Activated naive CD4-positive, alpha-beta T cell treated with anti-CD3 and anti-CD28 coated beads, Interleukin-2, amount 50 U/mL, for 72 hours (primary cell): ENCODE measurements around the gene ANKFN1. TPM values are rescaled to one million over a fixed set of nuclear protein-coding genes. Genes with fewer than 3 reads are reported as not detected.

Experiments used
- ATAC-seq, 2 donors: fragments of 150-1000 bp; cut with Tn5 transposase; 2 replicates each; pipeline ENCODE4 v1.10.0; 2021; ENCODE audit warnings: mild to moderate bottlenecking in 2 of 2, moderate library complexity in 2 of 2
- DNase-seq, 2 donors: peaks; one replicate each; pipeline ENCODE4 v3.0.0; 2021 to 2022; ENCODE audit warnings: low spot score in 2 of 2
- H3K27ac Mint-ChIP-seq, 2 donors: one replicate each; pipeline ENCODE4 v1.8.0; 2022; ENCODE audit warnings: mild to moderate bottlenecking in 2 of 2, mixed read lengths in 2 of 2
- H3K36me3 Mint-ChIP-seq, 2 donors: one replicate each; pipeline ENCODE4 v1.8.0; 2022; ENCODE audit warnings: mixed read lengths in 2 of 2
- H3K9me3 Mint-ChIP-seq, 2 donors: one replicate each; pipeline ENCODE4 v1.8.0; 2022; ENCODE audit warnings: mixed read lengths in 2 of 2
- total RNA-seq, 2 donors: library from RNA; stranded (reverse); gene quantifications; one replicate each; pipeline ENCODE4 v1.2.3, GENCODE V29; 2022

The ANKFN1 gene
- total RNA-seq, 2 donors from 2014 or later: not detected

DNA sequence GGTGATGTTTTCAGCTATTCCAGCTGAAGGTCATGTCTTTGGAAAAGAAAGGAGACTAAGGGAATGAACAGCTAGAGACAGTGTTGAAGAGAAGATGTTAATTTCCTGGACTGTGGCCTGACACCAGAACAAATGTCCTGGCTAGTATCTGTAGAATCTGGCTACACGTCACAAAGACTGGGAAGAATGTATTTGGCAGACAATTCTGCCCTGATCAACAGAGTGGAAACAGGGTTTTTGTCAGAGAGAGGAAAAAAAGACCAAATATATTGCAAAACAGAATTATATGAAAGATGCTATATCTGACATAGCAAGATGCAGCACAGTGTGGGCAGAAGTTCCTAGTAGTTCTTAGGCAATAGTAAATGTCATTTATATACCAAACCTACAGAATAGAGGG is 17.0 kb upstream of the ANKFN1 start:
- ATAC-seq (no peak), DNase-seq (no peak)
- Mint-ChIP-seq H3K9me3 (no peaks in the 10 kb centered on the region), H3K27ac (no peak overlapping the region), H3K36me3 (no peaks in the 10 kb centered on the region)

DNA sequence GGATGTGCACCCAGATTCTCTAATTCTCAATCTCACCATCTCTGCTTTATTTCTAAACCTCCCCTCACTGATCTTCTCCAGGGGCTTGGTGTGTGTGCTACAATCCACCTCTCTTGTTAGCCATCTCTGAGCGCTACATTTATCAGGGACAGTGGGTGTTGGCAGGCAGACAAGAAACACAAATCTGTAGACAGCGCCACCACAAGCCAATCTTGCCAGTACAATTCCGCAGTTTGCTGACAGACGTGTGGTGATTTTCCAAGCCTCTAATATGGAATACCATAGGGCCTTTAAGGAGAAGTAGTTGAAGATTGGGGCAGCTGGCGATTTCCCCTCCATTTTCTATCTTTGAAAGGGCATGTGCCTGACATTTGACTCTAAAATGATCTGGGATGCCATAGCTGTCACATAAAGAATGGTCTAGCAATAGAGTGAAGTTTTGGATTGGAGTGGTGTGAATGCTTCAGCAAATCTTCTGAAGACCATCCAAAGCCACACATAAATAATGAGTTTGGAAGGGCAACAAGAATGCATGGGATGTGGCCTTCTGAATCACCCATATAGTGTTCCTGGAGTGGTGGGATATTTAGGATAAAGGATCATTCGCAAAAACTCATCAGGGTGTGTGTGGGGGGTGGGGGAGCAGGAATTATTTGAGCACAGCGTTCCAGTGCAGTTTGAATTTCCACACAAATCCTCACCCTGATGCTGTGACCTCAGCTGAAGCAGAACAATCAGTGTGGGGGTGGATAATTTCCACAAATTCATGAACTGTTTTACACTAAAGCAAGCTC is 12.0 kb upstream of the ANKFN1 start:
- DNase-seq (no peak), ATAC-seq (no peak)
- no peaks in the 10 kb centered on the region for H3K36me3 Mint-ChIP-seq
- H3K9me3 Mint-ChIP-seq: no peaks in the 10 kb centered on the region
- H3K27ac Mint-ChIP-seq: no peak overlapping the region

DNA sequence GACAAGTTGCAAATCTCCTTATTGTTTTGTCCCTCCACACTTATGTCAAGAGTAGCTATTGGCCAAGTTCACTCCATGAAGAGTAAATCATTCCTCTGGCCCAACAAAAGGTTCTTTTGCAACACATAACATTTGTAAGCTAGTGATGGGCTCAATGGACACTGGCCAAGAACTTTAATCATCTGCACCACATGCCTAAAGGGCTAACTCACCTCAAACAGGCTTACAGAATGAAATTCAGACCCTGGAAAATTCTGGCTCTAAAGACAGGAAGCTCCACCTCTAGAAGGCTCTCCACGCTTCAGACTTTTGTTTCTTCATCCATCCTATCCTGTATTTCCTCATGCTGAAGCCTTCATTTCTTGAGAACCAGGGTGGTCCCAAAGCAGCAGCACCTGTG is 10.9 kb upstream of the ANKFN1 start:
- DNase-seq (no peak), ATAC-seq (no peak)
- Mint-ChIP-seq H3K36me3 (no peaks in the 10 kb centered on the region), H3K27ac (no peak overlapping the region), H3K9me3 (no peaks in the 10 kb centered on the region)

DNA sequence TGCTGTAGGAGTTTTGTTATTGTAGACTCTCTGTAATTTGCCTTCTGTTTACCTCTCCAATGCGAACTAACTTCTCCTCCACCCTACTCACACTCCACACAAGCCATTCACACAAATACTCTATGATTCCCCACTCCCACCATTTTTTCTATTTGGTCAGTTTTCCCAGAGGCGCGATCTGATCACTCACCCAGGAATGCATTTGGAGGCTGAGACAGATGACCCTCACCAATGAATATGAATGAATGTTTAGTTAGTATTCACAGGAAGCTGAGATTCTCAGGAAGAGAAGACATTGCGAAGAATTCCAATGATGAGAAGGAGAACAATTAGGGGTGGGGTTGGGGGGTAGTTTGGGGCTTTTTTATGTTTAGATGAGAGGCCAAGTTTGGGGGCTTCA is 10.5 kb upstream of the ANKFN1 start:
- Mint-ChIP-seq H3K36me3 (no peaks in the 10 kb centered on the region), H3K27ac (no peak overlapping the region), H3K9me3 (no peaks in the 10 kb centered on the region)
- DNase-seq (no peak), ATAC-seq (no peak)

DNA sequence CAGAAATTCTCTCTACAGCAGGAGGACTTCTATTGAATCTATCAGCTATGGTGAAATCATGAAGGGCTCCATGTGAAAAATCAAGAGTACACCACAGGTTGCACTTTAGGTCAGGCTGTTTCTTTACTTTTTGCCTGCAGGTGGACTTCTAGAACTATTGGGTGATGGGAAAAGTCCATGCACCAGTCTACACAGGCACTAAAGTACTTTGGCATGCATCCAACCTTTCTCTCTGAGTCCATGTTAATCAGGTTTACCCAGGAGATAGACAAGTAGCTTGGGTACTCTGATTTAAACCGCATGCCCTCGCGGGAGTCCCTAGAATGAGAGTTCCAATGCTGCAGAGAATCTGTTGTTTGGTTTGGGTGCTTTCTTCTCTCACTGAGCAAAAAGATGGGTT is 9.1 kb upstream of the ANKFN1 start:
- no peak for ATAC-seq
- H3K9me3 Mint-ChIP-seq: no peaks in the 10 kb centered on the region

DNA sequence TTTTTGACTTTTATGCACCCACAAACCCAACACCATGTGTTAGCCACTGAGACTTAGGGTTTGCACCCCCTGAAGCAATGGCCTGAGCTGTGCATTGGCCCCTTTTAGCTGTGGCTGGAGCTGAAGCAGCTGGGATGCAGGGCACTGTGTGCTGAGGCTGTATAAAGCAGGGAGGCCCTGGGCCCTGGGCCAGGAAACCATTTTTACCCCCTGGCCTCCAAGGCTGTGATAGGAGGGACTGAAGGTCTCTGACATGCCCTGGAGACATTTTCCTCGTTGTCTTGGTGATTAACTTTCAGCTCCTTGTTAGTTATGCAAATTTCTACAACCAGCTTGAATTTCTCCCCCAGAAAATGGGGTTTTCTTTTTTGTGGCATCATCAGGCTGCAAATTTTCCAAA is 6.7 kb upstream of the ANKFN1 start:
- no peaks in the 10 kb centered on the region for H3K36me3 Mint-ChIP-seq
- no peaks in the 10 kb centered on the region for H3K9me3 Mint-ChIP-seq
- ATAC-seq (no peak), DNase-seq (no peak)
- H3K27ac Mint-ChIP-seq: no peak overlapping the region

More for the DNA sequence above, 9.1 kb upstream of the ANKFN1 start:
- H3K27ac Mint-ChIP-seq: no peak overlapping the region
- H3K36me3 Mint-ChIP-seq: no peaks in the 10 kb centered on the region
- DNase-seq: no peak

DNA sequence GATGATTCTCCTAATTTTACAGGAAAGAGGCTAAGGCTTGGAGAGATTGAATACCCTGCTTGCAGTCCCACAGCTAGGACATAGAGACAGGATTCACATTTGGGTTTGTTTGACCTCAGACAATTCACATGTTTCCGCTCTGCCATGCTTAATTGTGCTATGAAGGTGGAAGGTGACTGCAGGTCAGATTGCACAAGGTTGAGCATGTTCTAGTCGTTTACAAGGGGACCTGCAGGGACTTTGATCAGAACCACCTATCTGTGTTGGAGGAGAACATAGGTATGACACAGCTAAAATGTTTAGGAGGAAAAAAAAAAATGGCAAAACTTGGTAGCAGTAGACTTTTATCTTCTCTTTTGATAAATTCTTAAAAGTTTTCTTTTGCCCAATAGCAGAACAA is 4.9 kb upstream of the ANKFN1 start:
- no peak overlapping the region for H3K27ac Mint-ChIP-seq
- no peaks in the 10 kb centered on the region for H3K36me3 Mint-ChIP-seq
- ATAC-seq: no peak

DNA sequence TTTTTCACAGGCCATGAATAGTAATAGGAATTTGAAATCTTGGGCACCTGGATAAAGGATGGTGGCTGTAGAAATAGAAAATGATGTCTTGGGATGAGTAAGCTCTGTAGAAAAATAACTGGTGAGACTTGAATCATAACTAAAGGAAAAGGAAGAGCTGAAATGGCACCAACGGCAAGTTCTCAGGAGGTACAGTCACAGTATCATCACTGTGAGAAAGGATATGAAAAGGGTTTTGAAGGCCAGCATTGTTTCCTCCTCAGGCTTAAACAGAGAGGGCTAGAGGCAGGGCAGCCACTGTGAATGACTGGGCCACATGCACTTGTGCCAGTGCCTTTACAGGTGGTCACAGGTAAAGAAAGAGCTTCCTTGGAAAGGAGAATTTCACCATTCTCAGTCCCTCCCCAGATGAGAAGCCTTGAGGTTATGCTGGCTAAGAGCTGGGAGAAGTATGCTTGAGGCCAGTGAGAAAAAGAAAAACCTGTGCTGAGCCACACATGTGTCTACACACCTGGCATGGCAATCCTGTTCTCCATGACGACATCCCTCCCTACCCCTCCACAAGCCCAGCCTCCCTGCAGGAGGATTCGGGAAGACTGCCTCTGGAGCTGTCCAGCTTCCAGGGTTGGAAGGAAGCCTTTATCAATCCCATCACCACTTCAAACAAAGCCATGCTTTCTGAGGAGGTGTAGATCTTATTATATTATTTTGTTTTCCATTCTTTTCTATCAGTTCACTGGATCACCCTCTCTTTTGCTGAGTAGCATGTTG is 3.8 kb upstream of the ANKFN1 start:
- Mint-ChIP-seq H3K27ac (no peak overlapping the region), H3K9me3 (no peaks in the 10 kb centered on the region), H3K36me3 (no peaks in the 10 kb centered on the region)
- ATAC-seq (no peak), DNase-seq (no peak)

More for the DNA sequence above, 4.9 kb upstream of the ANKFN1 start:
- no peak for DNase-seq
- no peaks in the 10 kb centered on the region for H3K9me3 Mint-ChIP-seq

DNA sequence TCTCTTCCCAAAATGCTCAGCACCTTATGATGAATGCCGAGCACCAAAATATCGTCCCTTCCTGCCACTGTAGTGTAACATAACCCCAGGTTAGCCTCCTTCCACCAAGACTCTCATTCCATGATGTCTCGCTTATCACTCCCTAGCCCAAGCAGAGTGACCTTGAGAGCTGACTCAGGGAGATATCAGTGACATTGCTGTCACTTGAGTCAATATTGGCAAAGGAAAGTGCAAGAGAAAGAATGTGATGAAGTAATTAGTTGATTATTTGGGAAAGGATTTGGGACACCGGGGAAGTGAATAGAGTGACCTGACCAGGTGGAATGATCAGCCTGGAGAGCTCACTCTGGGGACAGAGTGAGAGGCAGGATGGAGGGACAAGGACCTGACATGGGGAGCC is 2.6 kb upstream of the ANKFN1 start:
- Mint-ChIP-seq H3K9me3 (no peaks in the 10 kb centered on the region), H3K36me3 (no peaks in the 10 kb centered on the region), H3K27ac (no peak overlapping the region)
- no peak for ATAC-seq
- DNase-seq: no peak

DNA sequence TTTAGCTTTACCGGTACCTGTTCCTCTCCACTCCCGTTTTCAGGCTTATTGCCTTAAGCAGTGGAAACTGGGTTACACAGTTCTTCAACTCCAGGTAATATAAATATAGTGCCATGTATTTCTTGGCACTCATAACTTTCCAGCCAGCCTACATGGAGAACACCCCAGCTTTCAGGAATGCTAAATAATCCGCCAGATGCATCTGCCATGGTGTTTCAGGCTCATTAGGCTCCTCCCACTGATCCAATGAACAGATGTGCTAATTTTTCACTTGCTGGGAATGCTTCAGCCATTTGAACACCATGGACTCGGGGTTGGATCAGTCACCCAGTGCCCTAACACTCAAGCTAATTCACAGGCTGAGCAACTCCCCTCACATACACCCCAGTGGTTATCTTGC is 4.6 kb downstream of the ANKFN1 start:
- no peak for ATAC-seq
- Mint-ChIP-seq H3K36me3 (no peaks in the 10 kb centered on the region), H3K9me3 (no peaks in the 10 kb centered on the region), H3K27ac (no peak overlapping the region)
- DNase-seq: no peak

DNA sequence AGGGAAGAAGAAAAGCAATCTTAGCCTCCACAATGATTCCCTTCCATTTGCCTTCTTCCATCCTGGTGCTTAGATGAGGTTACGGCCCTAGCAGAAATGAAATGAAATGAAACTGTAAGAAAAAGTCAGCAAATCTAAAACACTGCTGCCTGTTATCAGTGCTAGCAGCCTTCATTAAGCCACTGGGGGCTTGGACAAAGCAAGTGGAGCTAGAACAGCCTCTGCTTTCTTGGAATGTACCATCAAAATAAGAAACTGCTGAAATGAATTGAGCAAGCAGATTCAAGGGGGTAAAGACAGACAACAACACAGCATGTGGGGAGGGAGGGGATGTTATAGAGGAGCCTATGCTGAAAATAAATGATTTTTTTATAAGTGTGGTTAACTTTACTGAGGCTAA is 5.1 kb downstream of the ANKFN1 start:
- Mint-ChIP-seq H3K36me3 (no peaks in the 10 kb centered on the region), H3K9me3 (no peaks in the 10 kb centered on the region), H3K27ac (no peak overlapping the region)
- DNase-seq (no peak), ATAC-seq (no peak)

DNA sequence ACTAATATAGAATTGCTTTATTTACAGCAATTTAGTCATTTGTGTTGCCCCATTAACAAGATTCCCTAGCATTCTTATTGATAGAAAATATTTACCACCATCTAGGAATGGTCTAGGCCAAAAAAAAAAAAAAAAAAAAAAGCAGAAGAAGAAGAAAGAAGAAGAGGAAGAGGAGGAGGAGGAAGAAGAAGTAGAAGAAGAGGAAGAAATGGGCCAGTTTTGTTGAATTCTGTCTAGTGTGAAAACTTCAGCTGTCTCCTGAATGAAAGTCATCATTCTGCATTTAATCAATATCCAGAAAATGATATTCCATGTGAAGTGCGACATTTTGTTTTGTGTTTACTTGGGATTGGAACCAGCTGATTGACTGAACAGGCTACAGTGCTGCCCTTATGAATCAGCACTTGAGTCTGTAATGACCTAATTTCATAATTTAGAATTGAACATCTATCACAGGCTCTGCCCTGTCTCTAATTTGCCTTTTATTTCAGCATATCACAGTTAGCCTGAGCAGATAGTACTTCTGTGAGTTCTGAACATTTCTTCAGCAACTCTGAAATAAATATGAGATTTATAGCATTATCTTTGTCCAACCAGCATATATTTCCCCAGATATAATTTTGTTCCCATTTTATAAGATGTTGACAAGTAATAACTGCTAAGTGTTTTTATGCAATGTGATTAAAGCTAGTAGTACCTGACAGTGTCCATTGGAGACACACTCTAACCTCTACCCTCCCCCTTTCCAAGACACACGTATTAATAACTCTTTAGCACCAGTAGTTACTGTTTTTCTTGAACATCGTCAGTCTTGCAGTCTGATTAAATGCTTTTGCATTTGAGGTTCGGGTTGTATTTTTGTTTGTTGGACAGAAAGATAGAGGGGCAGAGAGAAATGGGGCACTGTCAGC is 5.9 kb downstream of the ANKFN1 start:
- no peaks in the 10 kb centered on the region for H3K9me3 Mint-ChIP-seq
- ATAC-seq (no peak), DNase-seq (no peak)
- no peak overlapping the region for H3K27ac Mint-ChIP-seq
- H3K36me3 Mint-ChIP-seq: no peaks in the 10 kb centered on the region

DNA sequence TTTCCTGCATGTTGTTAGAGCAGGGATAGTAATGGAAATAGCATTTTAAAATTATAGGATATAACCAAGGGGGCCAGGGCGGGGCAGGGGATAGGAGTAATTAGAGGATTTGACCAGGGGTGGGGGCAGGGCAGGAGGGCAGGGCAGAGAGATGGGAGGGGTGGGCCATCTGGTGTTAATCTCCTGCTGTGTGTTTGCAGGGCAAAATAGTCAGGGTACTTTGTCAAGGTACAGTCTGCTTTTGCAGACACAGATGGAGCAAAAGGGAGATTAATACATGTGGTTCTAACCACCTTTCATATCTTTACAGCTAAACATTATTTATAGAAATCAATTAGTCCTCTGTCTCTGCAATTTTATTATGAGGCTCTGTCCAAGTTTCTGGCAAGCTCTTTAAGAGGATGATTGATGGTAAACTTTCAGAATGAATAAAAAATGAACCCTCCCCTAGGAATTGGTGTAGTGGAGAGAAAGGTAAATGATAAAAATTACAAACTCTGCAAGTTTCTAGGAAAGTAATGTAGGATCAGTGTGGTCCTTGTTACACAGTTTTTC is 6.6 kb downstream of the ANKFN1 start:
- no peaks in the 10 kb centered on the region for H3K36me3 Mint-ChIP-seq
- H3K27ac Mint-ChIP-seq: no peak overlapping the region
- ATAC-seq: no peak
- no peak for DNase-seq
- H3K9me3 Mint-ChIP-seq: no peaks in the 10 kb centered on the region

DNA sequence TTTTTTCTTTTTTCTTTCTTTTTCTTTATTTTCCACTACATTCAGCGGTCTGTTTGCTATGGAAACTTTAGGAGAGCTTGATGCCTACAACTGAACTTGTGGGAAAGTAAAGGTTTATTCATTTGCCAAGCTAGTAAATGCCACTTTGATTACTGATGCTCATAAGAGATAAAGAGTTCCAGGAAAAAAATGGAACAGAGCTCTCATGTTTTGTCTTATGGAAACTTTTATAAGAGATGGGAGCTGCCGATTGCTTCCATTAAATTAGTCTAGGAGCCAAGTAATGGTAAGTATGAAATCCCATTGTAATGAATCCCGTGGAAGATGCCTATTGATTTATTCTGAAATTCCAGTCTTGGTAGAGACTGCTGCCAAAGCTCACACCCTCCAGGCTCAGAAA is 7.1 kb downstream of the ANKFN1 start:
- DNase-seq (no peak), ATAC-seq (no peak)
- Mint-ChIP-seq H3K9me3 (no peaks in the 10 kb centered on the region), H3K27ac (no peak overlapping the region), H3K36me3 (no peaks in the 10 kb centered on the region)

DNA sequence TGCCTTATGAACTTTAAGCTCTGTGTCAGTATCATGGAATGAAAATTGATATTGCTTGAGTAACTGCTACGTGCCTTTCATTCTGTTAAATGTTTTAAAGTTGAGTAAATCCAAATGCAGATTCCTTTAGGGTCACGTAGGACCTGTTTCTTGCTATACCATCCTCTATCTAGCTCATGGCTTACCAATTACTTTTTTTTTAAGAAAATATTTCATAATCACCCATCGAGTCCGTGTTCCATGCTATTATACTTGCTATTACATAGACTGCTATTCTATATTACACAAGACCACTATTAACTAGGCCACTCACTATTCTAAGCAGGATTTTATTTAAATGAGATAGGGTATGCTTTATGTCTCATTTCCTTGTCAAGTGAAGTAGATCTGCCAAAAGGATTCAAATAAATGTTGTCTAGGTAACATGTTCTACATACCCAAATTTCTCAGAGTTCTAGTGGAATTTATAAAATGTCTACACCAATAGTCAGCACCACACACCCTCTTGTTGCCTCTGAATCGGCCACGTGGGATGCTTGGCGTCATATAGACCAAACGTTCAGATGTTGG is 11.9 kb downstream of the ANKFN1 start:
- H3K9me3 Mint-ChIP-seq: no peaks in the 10 kb centered on the region
- no peak overlapping the region for H3K27ac Mint-ChIP-seq
- no peak for ATAC-seq
- no peaks in the 10 kb centered on the region for H3K36me3 Mint-ChIP-seq
- DNase-seq: no peak

DNA sequence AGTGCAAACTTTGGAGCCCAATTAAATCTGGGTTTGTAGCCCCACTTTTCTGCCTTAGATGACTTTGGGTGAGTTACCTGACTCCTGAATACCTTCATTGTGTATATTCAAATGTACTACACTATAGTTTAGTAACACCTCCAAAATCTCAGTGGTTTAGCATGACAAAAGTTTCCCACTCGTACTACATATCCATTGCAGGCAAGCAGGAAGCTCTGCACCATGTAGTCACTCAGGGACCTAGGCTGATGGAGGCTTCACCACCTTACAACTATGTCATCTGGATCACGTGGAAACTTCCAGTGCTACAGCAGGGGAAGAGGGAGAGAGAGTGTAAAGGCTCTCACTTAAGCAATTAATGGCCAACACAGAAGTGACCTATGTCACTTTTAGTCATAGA is 14.2 kb downstream of the ANKFN1 start:
- Mint-ChIP-seq H3K27ac (no peak overlapping the region), H3K9me3 (no peaks in the 10 kb centered on the region), H3K36me3 (no peaks in the 10 kb centered on the region)
- DNase-seq (no peak), ATAC-seq (no peak)

DNA sequence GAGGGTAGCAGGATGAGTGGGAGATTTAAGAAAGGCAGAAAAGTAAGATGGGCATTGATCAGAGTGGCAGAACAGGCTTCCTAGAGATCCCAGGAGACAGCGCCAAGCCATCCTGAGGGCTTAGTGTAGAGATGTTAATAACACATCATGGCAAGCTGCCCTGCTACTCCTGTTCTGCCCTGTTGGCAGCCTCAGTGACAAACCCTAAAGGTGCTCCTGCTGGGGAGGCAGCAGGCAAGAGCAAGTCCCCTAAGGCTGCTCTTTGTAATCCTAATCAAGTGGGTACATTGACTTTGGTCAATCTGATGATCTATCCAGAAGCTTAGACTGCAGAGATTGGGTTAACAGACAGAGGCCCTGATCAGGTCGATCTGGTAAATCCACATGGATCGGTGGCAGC is 16.3 kb downstream of the ANKFN1 start:
- ATAC-seq (no peak), DNase-seq (no peak)
- no peaks in the 10 kb centered on the region for H3K36me3 Mint-ChIP-seq
- H3K27ac Mint-ChIP-seq: no peak overlapping the region
- H3K9me3 Mint-ChIP-seq: no peaks in the 10 kb centered on the region
